GM12864 (cell line): ENCODE results near the gene OR10J5.
"Not testable (repeated sequence)": the region's sequence is repeated elsewhere in the genome, so short reads cannot be mapped to it uniquely, and the experiment has no call there.

ENCODE experiments used
- DNase-seq: peaks from one replicate; pipeline ENCODE4 v3.0.0-alpha.2; 2011; ENCODE audit warnings: low read depth
- H3K4me3 ChIP-seq: 2 replicates; pipeline ENCODE4 v1.5.1; 2011; ENCODE audit warnings: mild to moderate bottlenecking, low read depth, low read length, control low read depth
- CTCF ChIP-seq: IDR thresholded peaks from 2 replicates; pipeline ENCODE4 v1.5.1; 2011; ENCODE audit warnings: low read depth, mild to moderate bottlenecking, moderate library complexity, low read length, control low read depth, inconsistent platforms; ENCODE audit errors: missing control alignments

The OR10J5 gene

GRCh38 chr1:159560599-159560998 is 24.8 kb upstream of the OR10J5 start:
- no peak for TF ChIP-seq CTCF
- no peak for DNase-seq
- no peak overlapping the region for H3K4me3 ChIP-seq

GRCh38 chr1:159556931-159557369 is 21.1 kb upstream of the OR10J5 start:
- no peak overlapping the region for H3K4me3 ChIP-seq
- TF ChIP-seq CTCF = no peak
- DNase-seq = no peak

- no peak overlapping the region for H3K4me3 ChIP-seq
- TF ChIP-seq CTCF = no peak
- no peak for DNase-seq
Measured at GRCh38 chr1:159554696-159555095, 18.9 kb upstream of the OR10J5 start.

GRCh38 chr1:159554261-159554660 is 18.5 kb upstream of the OR10J5 start:
- TF ChIP-seq CTCF = no peak

GRCh38 chr1:159548126-159548525 is 12.3 kb upstream of the OR10J5 start:
- no peak overlapping the region for H3K4me3 ChIP-seq
- no peak for DNase-seq
- TF ChIP-seq CTCF = no peak

More at GRCh38 chr1:159554261-159554660, 18.5 kb upstream of the OR10J5 start:
- DNase-seq = no peak
- H3K4me3 ChIP-seq = no peak overlapping the region

GRCh38 chr1:159532922-159533321 is 2.9 kb downstream of the OR10J5 start:
- no peak for DNase-seq
- H3K4me3 ChIP-seq = no peak overlapping the region
- TF ChIP-seq CTCF = no peak

- DNase-seq, H3K4me3 ChIP-seq: not testable (repeated sequence)
Measured at GRCh38 chr1:159524792-159525191, 11.0 kb downstream of the OR10J5 start.

GRCh38 chr1:159510229-159510541 is 25.6 kb downstream of the OR10J5 start:
- H3K4me3 ChIP-seq = no peak overlapping the region
- no peak for DNase-seq
- TF ChIP-seq CTCF = no peak
